Activated naive CD4-positive, alpha-beta T cell treated with anti-CD3 and anti-CD28 coated beads, Interleukin-2, amount 10 ng/mL, durations not matched to agents 7 days and 5 days (primary cell): ENCODE results near the gene RAB28.
"Not testable (repeated sequence)": the region's sequence is repeated elsewhere in the genome, so short reads cannot be mapped to it uniquely, and the experiment has no call there.

ENCODE experiments used
- CTCF ChIA-PET: fragments of 350-600 bp; sonication (Branson Sonifier 250); formaldehyde crosslinking; loops from one replicate; lab custom pipeline; 2021; ENCODE audit warnings: antibody characterized with exemption; lab: Charles Lee
- DNase-seq: peaks from one replicate; pipeline ENCODE4 v3.0.0-alpha.2; 2020
- H3K27ac Mint-ChIP-seq: one replicate; pipeline ENCODE4 v1.8.0; 2021; ENCODE audit warnings: mild to moderate bottlenecking, moderate library complexity, mixed read lengths
- H3K27me3 Mint-ChIP-seq: one replicate; pipeline ENCODE4 v1.8.0; 2021; ENCODE audit warnings: mild to moderate bottlenecking, mixed read lengths
- H3K36me3 Mint-ChIP-seq: one replicate; pipeline ENCODE4 v1.8.0; 2021; ENCODE audit warnings: mixed read lengths
- H3K4me1 Mint-ChIP-seq: one replicate; pipeline ENCODE4 v1.8.0; 2021; ENCODE audit warnings: mixed read lengths
- H3K4me3 Mint-ChIP-seq: one replicate; pipeline ENCODE4 v1.8.0; 2021; ENCODE audit warnings: mild to moderate bottlenecking, moderate library complexity, mixed read lengths
- H3K9me3 Mint-ChIP-seq: one replicate; pipeline ENCODE4 v1.8.0; 2021; ENCODE audit warnings: mixed read lengths

The RAB28 gene

DNA sequence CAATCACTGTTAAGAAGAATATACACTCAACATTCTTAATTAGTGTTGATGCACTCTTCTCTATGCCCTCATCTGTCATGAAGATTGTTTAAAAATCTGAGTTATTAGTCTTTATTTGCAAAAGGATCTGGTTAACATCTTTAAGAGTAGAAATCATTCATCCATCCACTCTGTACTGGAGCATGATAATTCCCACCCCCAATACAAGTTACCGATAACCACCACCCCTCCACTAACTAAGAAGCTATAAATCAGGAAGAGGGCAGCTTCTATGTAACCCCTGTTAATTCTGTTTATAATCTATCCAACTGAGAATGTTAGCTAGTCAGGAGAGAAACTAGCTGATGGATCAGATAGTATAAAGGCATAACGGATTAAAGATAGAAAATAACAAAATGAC is 34.5 kb downstream of the RAB28 start:
- H3K27me3 Mint-ChIP-seq: no peaks in the 10 kb centered on the region
- no peak overlapping the region for H3K27ac Mint-ChIP-seq
- CTCF ChIA-PET: interaction anchor here (0.9 kb wide), 1 partner anchor 18 kb away, joined by 3 read pairs; no protein-coding TSS in a partner anchor
- no peak overlapping the region for H3K4me3 Mint-ChIP-seq
- H3K36me3 Mint-ChIP-seq: peaks cover 16% of the 10 kb centered on the region
- no peak for DNase-seq
- peaks cover 20% of the 10 kb centered on the region for H3K4me1 Mint-ChIP-seq
- H3K9me3 Mint-ChIP-seq: peaks cover 14% of the 10 kb centered on the region

DNA sequence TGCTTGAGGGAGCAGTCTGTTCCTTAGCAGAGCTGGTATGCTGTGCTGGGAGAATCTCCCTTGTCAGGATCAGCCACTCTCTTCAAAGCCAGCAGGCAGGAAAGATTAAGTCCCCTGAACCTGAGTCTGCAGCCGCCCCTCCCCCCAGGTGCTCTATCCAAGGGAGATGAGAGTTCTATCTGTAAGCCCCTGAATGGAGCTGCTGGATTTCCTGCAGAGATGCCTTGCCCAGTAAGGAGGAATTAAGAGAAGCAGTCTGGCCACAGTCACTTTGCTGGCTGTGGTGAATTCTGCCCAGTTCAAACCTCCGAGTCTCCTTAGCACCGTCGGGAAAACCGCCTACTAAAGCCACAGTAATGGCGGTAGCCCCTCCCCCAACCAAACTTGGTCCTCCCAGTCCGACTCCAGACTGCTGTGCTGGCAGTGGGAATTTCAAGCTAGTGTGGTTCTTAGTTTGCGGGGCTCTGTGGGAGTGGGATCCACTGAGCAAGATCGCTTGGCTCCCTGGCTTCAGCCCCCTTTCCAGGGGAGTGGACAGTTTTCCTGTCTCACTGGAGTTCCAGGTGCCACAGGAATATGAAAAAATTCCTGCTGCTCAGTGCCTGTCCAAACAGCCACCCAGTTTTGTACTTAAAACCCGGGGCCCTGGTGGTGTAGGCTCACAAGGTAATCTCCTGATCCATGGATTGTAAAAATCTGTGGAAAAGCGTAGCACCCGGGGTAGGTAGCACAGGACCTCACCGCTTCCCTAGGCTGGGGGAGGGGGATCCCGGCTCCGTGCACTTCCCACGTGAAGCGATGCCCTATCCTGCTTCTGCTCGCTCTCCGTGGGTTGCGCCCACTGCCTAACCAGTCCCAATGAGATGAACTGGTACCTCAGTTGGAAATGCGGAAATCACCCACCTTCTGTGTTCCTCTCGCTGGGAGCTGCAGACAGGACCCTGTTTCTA is 38.0 kb downstream of the RAB28 start:
- peaks cover 6% of the 10 kb centered on the region for H3K36me3 Mint-ChIP-seq
- no peak overlapping the region for H3K4me3 Mint-ChIP-seq
- no peaks in the 10 kb centered on the region for H3K27me3 Mint-ChIP-seq
- H3K4me1 Mint-ChIP-seq: no peaks in the 10 kb centered on the region
- no peaks in the 10 kb centered on the region for H3K9me3 Mint-ChIP-seq
- H3K27ac Mint-ChIP-seq: no peak overlapping the region
- CTCF ChIA-PET: no interaction called here
- no peak for DNase-seq

DNA sequence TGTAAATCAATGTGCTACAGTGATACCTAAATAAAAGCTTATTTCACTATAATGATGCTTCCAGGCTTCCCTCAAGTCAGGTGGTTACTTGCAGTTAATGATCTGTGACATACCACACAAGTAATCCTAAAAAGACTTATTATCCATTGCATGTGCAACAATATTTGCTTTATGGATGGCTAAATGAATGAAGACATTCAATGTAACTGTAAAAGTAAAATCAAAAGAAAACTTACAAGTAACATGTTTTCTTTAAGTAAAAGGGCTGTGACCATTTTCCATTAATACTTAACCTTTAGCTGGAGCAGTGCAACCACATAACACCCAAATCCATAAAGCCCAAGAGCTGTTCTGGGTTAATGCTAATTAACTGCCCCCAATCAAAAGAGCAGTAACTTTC is 42.6 kb downstream of the RAB28 start:
- Mint-ChIP-seq H3K4me3 (no peak overlapping the region), H3K27ac (no peak overlapping the region), H3K27me3 (no peaks in the 10 kb centered on the region), H3K4me1 (peaks cover 10% of the 10 kb centered on the region), H3K9me3 (peaks cover 6% of the 10 kb centered on the region), H3K36me3 (peaks cover under 1% of the 10 kb centered on the region)
- no peak for DNase-seq
- CTCF ChIA-PET: no interaction called here

DNA sequence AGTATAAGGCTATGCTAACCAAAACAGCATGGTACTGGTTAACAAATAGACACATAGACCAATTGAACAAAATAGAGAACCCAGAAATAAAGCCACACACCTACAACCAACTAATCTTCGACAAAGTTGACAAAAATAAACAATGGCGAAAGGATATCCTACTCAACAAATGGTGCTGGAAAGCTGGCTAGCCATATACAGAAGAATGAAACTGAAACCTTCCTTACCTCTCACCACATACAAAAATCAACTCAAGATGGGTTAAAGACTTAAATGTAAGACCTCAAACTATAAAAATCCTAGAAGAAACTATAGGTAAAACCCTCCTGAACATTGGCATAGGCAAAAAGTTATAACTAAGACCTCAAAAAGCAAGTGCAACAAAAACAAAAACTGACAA is 47.2 kb downstream of the RAB28 start:
- no peaks in the 10 kb centered on the region for H3K27me3 Mint-ChIP-seq
- no peak for DNase-seq
- no peaks in the 10 kb centered on the region for H3K36me3 Mint-ChIP-seq
- peaks cover 11% of the 10 kb centered on the region for H3K9me3 Mint-ChIP-seq
- no peak overlapping the region for H3K27ac Mint-ChIP-seq
- H3K4me1 Mint-ChIP-seq: peaks cover 18% of the 10 kb centered on the region
- no peak overlapping the region for H3K4me3 Mint-ChIP-seq
- CTCF ChIA-PET: no interaction called here

DNA sequence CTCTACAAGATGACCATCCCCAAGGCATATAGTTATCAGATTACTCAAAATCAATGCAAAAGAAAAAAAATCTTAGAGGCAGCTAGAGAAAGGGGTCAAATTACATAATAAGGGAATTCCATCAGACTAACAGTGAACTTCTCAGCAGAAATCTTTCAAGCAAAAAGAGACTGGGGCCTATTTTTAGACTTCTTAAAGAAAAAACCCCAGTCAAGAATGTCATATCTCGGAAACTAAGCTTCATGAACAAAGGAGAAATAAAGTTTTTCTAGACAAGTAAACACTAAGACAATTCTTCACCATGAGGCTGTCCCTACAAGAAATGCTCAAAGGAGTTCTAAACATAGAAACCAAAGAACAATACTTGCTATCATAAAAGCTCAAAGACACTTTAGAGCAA is 51.7 kb downstream of the RAB28 start:
- Mint-ChIP-seq H3K4me1 (peaks cover 18% of the 10 kb centered on the region), H3K36me3 (peaks cover 1% of the 10 kb centered on the region), H3K9me3 (peaks cover 9% of the 10 kb centered on the region), H3K27me3 (no peaks in the 10 kb centered on the region), H3K4me3 (no peak overlapping the region), H3K27ac (no peak overlapping the region)
- no peak for DNase-seq
- CTCF ChIA-PET: interaction anchor here (1.4 kb wide), 1 partner anchor 18 kb away, joined by 3 read pairs; no protein-coding TSS in a partner anchor

DNA sequence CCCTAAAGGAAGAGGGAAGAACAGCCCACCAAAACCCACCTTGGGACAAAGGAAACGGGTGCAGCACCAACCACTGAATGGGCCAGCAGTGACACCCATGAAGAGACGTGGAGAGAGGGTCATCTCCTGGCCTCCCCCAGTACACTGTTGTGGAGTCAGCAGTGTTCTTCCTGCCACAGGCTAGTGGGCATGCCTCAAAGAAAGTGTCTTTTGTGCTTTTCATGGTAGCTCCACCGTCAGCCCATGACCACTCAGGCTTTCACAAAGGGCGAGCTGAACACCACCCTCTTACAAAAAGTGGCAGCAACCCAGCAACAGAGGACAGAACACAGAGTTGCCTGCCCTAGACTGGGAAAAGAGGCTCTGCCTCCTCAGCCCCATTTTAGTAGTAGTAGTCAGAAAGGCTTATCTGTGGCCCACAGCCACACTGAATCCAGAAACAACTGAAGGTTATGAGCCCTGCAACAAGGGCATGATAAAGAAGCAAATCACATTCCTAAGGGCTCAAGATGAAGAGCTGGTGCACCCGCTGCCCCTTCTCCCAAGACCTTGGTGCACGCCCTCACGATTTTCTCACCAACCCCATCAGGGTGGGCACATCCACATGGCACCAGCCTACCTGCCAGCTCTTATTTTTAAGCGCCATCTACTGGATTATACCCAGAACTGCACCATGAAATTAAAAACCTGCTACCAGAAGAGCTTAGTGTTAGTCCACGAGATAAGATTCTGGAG is 53.1 kb downstream of the RAB28 start:
- H3K4me1 Mint-ChIP-seq: peaks cover 7% of the 10 kb centered on the region
- CTCF ChIA-PET: interaction anchor here (1.3 to 1.6 kb wide), 3 partner anchors 12 to 578 kb away, joined by 3 to 5 read pairs (median 3); no protein-coding TSS in a partner anchor
- H3K4me3 Mint-ChIP-seq: no peak overlapping the region
- H3K9me3 Mint-ChIP-seq: peaks cover under 1% of the 10 kb centered on the region
- no peak for DNase-seq
- no peak overlapping the region for H3K27ac Mint-ChIP-seq
- H3K36me3 Mint-ChIP-seq: peaks cover 3% of the 10 kb centered on the region
- no peaks in the 10 kb centered on the region for H3K27me3 Mint-ChIP-seq

DNA sequence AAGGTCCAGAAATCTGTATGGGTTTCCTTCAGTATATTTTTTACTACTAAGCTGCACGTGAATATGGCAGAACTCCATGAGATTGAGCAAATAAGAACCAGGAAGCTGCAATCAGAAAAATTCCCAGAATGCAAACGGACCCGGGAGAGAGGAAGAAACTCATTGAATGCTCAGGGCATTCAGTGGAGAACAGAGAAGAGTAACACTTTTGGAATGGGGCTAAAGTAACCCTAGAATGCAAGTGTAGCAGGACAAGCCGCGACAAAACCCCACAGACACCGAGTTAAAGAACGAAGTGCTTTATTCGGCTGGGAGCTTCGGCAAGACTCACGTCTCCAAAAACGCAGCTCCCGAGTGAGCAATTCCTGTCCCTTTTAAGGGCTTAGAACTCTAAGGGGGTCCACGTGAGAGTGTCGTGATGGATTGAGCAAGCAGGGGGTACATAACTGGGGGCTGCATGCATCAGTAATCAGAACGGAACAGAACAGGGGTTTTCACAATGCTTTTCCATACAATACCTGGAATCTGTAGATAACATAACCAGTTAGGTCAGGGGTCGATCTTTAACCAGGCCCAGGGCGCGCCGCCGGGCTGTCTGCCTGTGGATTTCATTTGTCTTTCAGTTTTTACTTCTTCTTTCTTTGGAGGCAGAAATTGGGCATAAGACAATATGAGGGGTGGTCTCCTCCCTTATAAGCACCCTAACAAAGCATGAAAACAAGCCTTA is 56.4 kb downstream of the RAB28 start:
- Mint-ChIP-seq H3K36me3 (peaks cover 8% of the 10 kb centered on the region), H3K27ac (no peak overlapping the region), H3K4me3 (no peak overlapping the region), H3K27me3 (no peaks in the 10 kb centered on the region), H3K4me1 (no peaks in the 10 kb centered on the region), H3K9me3 (no peaks in the 10 kb centered on the region)
- CTCF ChIA-PET: no interaction called here
- DNase-seq: no peak

DNA sequence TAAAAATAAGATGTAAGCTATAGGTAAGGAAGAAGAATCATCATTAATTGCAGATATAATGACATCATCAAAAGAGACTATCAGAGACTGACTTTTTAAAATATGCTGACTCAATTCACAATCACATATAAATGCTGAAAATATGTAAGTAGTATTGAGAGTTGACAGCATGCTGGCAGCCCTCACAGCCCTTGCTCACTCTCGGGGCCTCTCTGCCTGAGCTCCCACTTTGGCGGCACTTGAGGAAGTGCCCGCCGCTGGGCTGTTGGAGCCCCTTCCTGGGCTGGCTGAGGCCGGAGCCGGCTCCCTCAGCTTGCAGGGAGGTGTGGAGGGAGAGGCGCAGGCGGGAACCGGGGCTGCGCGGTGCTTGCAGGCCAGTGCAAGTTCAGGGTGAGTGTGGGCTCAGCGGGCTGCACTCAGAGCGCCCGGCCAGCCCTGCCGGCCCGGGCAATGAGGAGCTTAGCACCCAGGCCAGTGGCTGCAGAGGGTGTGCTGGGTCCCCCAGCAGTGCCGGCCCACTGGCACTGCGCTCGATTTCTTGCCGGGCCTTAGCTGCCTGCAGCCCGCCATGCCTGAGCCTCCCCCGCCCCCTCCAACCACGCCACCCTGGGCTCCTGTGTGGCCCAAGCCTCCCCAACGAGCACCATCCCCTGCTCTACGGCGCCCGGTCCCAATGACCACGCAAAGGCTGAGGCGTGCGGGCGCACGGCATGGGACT is 68.9 kb downstream of the RAB28 start:
- Mint-ChIP-seq H3K9me3 (peaks cover 7% of the 10 kb centered on the region), H3K27me3 (no peaks in the 10 kb centered on the region), H3K4me3 (no peak overlapping the region), H3K27ac (no peak overlapping the region), H3K36me3 (peaks cover 15% of the 10 kb centered on the region), H3K4me1 (no peaks in the 10 kb centered on the region)
- CTCF ChIA-PET: no interaction called here
- no peak for DNase-seq

DNA sequence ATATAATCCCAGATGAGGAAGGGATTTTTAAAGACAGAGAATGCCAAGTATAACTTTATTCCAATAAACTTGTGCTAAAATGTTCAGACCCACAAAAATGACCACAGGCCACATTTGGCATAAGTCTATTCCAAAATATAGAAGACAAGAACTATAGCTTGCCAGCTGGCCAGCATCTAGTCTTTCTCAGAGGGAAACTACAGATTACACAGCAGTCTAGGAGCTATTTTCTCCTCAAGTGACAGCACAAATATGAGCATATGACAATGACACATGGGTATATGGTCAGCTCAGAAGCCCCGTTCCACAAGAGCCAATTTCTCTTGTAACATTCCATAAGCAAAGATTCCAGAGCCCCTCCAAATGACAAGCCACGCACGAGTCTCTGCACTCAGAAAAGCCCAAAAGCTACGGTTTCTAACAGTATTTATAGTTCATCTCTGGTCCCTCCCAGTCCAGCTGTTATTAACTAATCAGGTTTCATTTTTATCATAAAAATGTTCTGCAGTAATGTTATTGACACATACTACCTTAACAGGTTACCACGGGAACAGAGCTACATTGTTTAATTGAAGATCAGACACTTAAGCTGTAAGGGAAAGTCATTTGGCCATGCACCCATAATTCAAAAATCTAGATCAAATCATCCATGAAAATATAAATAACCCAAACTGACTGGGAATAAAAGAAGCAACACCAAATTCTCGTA is 70.3 kb downstream of the RAB28 start:
- DNase-seq: no peak

DNA sequence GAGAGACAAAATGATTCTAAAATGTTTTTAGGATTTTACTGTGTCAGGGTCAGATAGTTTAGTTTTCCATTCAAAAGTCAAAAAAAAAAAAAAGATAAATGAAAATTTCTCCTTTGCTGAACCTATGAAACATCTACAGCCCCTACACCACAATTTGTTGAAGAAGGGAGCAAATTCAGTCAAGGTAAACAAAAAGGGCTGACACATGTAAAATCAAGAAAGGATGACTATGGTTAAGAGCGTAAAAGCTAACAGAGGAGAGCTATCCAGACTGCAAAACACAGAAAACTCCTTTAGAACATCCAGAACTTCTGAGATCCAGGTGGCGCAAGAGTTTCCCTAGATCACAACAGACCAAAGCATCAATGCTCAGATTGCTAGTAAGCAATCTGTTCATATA is 72.2 kb downstream of the RAB28 start:
- peaks cover 10% of the 10 kb centered on the region for H3K36me3 Mint-ChIP-seq
- H3K9me3 Mint-ChIP-seq: peaks cover 2% of the 10 kb centered on the region
- CTCF ChIA-PET: no interaction called here
- H3K4me3 Mint-ChIP-seq: no peak overlapping the region
- H3K27ac Mint-ChIP-seq: no peak overlapping the region
- no peaks in the 10 kb centered on the region for H3K4me1 Mint-ChIP-seq
- H3K27me3 Mint-ChIP-seq: no peaks in the 10 kb centered on the region
- no peak for DNase-seq

More for the DNA sequence above, 70.3 kb downstream of the RAB28 start:
- H3K4me1 Mint-ChIP-seq: no peaks in the 10 kb centered on the region
- no peaks in the 10 kb centered on the region for H3K27me3 Mint-ChIP-seq
- no peak overlapping the region for H3K4me3 Mint-ChIP-seq
- CTCF ChIA-PET: no interaction called here
- peaks cover 4% of the 10 kb centered on the region for H3K9me3 Mint-ChIP-seq
- H3K27ac Mint-ChIP-seq: no peak overlapping the region
- peaks cover 8% of the 10 kb centered on the region for H3K36me3 Mint-ChIP-seq

DNA sequence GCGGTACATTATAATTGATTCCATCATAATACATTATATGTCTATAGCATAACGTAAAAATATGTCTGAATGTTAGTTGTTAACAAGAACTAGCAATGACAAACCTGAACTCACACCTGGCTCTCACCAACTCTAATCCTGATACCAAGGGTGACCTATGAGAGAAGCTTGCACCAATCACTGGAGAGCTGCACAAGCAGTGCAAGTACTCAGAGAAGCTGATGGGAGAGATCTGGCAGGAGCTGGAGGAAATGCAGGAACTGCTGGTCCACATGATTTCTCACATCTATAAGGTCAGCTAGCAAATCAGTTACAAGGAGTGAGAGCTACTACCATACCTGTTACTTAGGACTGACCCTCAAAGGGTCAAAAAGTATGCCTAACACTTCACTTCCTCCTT is 74.8 kb downstream of the RAB28 start:
- no peak for DNase-seq
- Mint-ChIP-seq H3K9me3 (peaks cover 9% of the 10 kb centered on the region), H3K36me3 (peaks cover 6% of the 10 kb centered on the region), H3K4me1 (no peaks in the 10 kb centered on the region), H3K4me3 (no peak overlapping the region), H3K27me3 (no peaks in the 10 kb centered on the region), H3K27ac (no peak overlapping the region)
- CTCF ChIA-PET: no interaction called here

DNA sequence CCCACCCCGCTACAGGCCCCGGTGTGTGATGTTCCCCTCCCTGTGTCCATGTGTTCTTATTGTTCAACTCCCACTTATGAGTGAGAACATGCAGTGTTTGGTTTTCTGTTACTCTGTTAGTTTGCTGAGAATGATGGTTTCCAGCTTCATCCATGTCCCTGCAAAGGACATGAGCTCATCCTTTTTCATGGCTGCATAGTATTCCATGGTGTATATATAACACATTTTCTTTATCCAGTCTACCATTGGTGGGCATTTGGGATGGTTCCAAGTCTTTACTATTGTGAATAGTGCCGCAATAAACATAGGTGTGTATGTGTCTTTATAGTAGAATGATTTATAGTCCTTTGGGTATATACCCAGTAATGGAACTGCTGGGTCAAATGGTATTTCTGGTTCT is 78.0 kb downstream of the RAB28 start:
- H3K4me3 Mint-ChIP-seq, H3K27ac Mint-ChIP-seq, H3K36me3 Mint-ChIP-seq, DNase-seq, H3K27me3 Mint-ChIP-seq, H3K9me3 Mint-ChIP-seq, CTCF ChIA-PET, H3K4me1 Mint-ChIP-seq: not testable (repeated sequence)

DNA sequence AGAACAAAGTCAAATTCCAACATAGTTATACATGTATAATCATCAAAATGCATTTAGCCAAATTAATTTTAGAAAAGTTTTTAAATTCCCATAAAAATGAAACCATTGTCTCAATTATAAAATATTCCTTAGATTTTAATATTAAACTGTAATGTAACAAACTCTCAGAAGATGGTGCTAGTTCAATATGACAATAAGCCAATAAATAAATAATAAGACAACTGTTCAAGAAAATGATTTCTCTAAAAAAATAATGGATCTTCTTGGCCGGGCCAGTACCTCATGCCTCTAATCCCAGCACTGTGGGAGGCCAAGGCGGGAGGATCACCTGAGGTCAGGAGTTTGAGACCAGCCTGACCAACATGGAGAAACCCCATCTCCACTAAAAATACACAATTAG is 80.3 kb downstream of the RAB28 start:
- Mint-ChIP-seq H3K27ac (no peak overlapping the region), H3K4me3 (no peak overlapping the region), H3K36me3 (peaks cover 7% of the 10 kb centered on the region), H3K9me3 (peaks cover 9% of the 10 kb centered on the region), H3K27me3 (no peaks in the 10 kb centered on the region), H3K4me1 (no peaks in the 10 kb centered on the region)
- CTCF ChIA-PET: no interaction called here
- no peak for DNase-seq
